Adrenal gland (tissue), 12 donors: Measurements from ENCODE around the gene LAMA2. TPM values are rescaled to one million over a fixed set of nuclear protein-coding genes. Genes with fewer than 3 reads are reported as not detected.

Source experiments
- DNase-seq, 7 donors: peaks; one replicate each; pipeline ENCODE4 v3.0.0-alpha.2; 2019 to 2020
- H3K27ac ChIP-seq, 5 donors: fragments of 200-600 bp; sonication (generic) in 4 of 5; 1 replicate in 3 of 5; 2 replicates in 2 of 5; pipeline versions ENCODE4 v1.5.1 to v1.8.0; 2016 to 2020; ENCODE audit warnings: mild to moderate bottlenecking in 1 of 5
- H3K27me3 ChIP-seq: fragments of 200-600 bp; 2 replicates; pipeline ENCODE4 v1.8.0; 2021
- H3K36me3 ChIP-seq, 2 donors: fragments of 200-600 bp; replicated peaks in 1 of 2; 1 replicate in 1 of 2; 2 replicates in 1 of 2; pipeline versions ENCODE4 v1.5.1 to v1.8.0; 2018 to 2022
- H3K4me1 ChIP-seq, 2 donors: fragments of 200-600 bp; replicated peaks in 1 of 2; 1 replicate in 1 of 2; 2 replicates in 1 of 2; pipeline versions ENCODE4 v1.5.1 to v1.8.0; 2018 to 2021
- H3K4me3 ChIP-seq, 4 donors: fragments of 200-600 bp; sonication (generic) in 3 of 4; one replicate each; pipeline ENCODE4 v1.5.1; 2016 to 2018
- H3K9me3 ChIP-seq, 3 donors: fragments of 200-600 bp; sonication (generic) in 1 of 3; replicated peaks in 1 of 3; 1 replicate in 2 of 3; 2 replicates in 1 of 3; pipeline versions ENCODE4 v1.5.1 to v1.8.0; 2016 to 2021
- POLR2A ChIP-seq, 2 donors: fragments of 450-650 bp; IDR thresholded peaks; one replicate each; pipeline ENCODE4 v1.6.1; 2017; ENCODE audit warnings: antibody characterized with exemption in 2 of 2, mild to moderate bottlenecking in 2 of 2, moderate library complexity in 1 of 2
- WGBS, 4 donors: extraction: QIAGEN DNeasy Blood & Tissue Kit in 2 of 4; methylation state at CpG; one replicate each; pipeline versions ENCODE4 v1.1.5 to v1.1.7; 2013 to 2017; 5-methylcytosine and 5-hydroxymethylcytosine counted together
- intact Hi-C, 2 donors: fragments of 100-400 bp; cut with DNase I; formaldehyde crosslinking; loops; one replicate each; pipeline versions ENCODE4 v1.14.1 to v1.15.0; 2022 to 2023
- polyA plus RNA-seq, 3 donors: library from polyadenylated mRNA; stranded (reverse); fragments of 200-250 nt in 2 of 3; fragments of 350-450 nt in 1 of 3; fragmentation: Illumina TruSeq in 1 of 3; extraction: RNeasy Lipid Tissue Mini Kit (QIAGEN cat#74804) in 1 of 3; gene quantifications; one replicate each; pipeline ENCODE4 v1.2.3, GENCODE V29; 2013 to 2014
- total RNA-seq, 9 donors: library from RNA; depleted of rRNA in 4 of 9; stranded (reverse); fragments of >200 nt in 4 of 9; fragments of 120-200 nt in 1 of 9; fragmentation: NEBNext Ultra II Directional in 1 of 9; extraction: Animal tissue kit (Norgen Biotek cat#: 25700) in 1 of 9; gene quantifications; one replicate each; pipeline versions ENCODE4 v1.1.0 to v1.2.4, GENCODE V29; 2013 to 2023
- TF ChIP-seq, protein P1 (sequence below), 6 experiments: fragments of 450-650 bp in 4 of 6; fragments of 200-600 bp in 2 of 6; sonication (generic) in 1 of 6; IDR thresholded peaks; 1 replicate in 5 of 6; 2 replicates in 1 of 6; pipeline versions ENCODE4 v1.5.1 to v1.8.0; 2016 to 2021; ENCODE audit warnings: antibody characterized with exemption in 6 of 6, mild to moderate bottlenecking in 2 of 6, moderate library complexity in 1 of 6
- donor health status: healthy with polysubstance abuse.
- donor health status: Bipolar disorder and iron deficiency.
- donor health status: DM: yes; HTN: yes; CAD: no.
- donor health status: DM: no; HTN: no; CAD: no.
- donor health status: DM: no; HTN: no; CAD: no.
- donor health status: DM: yes; HTN: yes; CAD: no.

Gene LAMA2
- total and polyA plus RNA-seq, 12 donors, result 5.8 to 105 (median 38.9) TPM

DNA sequence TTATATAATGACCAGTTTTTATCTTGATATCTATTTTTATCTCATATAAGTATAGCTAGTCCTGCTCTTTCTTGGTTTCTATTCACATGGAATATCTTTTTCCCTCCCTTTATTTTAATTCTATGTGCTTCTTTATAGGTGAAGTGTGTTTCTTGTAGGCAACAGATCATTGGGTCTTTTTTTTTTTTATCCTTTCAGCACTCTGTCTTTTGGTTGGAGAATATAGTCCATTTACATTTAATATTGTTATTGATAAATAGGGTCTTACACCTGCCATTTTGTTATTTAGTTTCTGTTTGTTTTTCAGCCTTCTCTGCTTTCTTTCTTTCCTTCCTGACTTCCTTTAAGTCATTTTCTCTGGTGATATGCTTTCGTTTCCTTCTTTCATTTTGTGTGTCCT lies 22.2 kb upstream of the LAMA2 start:
- 60 to 85% (median 74%) methylated on average over 1 of the region's 1 CpG for WGBS, 4 donors
- intact Hi-C loops, result no loop called here
- TF ChIP-seq, protein P1, sequence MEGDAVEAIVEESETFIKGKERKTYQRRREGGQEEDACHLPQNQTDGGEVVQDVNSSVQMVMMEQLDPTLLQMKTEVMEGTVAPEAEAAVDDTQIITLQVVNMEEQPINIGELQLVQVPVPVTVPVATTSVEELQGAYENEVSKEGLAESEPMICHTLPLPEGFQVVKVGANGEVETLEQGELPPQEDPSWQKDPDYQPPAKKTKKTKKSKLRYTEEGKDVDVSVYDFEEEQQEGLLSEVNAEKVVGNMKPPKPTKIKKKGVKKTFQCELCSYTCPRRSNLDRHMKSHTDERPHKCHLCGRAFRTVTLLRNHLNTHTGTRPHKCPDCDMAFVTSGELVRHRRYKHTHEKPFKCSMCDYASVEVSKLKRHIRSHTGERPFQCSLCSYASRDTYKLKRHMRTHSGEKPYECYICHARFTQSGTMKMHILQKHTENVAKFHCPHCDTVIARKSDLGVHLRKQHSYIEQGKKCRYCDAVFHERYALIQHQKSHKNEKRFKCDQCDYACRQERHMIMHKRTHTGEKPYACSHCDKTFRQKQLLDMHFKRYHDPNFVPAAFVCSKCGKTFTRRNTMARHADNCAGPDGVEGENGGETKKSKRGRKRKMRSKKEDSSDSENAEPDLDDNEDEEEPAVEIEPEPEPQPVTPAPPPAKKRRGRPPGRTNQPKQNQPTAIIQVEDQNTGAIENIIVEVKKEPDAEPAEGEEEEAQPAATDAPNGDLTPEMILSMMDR (IDR thresholded peaks at IDR 0.05), result no peak
- TF ChIP-seq POLR2A (IDR thresholded peaks at IDR 0.05), result no peak
- Histone ChIP-seq H3K4me1 (no peaks in the 10 kb centered on the region), H3K27ac (no peak overlapping the region), H3K9me3 (no peaks in the 10 kb centered on the region), H3K4me3 (no peak overlapping the region), H3K27me3 (no peaks in the 10 kb centered on the region), H3K36me3 (no peaks in the 10 kb centered on the region)
- DNase-seq, result no peak

DNA sequence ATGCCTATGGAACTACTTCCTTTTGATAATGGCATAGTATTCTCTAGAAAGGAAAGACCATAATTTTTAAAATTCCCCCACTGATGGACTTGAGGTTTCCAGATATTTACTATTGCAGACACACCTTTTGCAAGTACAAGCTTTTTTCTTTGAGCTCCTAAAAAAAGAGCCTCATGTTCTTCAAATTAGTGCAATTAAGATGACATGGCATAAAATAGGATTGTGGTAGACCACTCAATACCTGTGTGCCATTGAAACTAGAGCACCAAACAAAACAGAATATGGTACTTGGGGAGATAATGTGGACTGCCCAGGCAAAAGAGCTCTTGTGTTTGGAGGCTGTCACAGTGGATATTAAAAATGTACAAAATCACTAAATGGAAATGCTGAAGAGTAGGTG lies 19.0 kb upstream of the LAMA2 start:
- Histone ChIP-seq H3K36me3 (no peaks in the 10 kb centered on the region), H3K9me3 (no peaks in the 10 kb centered on the region), H3K4me3 (no peak overlapping the region), H3K27me3 (no peaks in the 10 kb centered on the region), H3K27ac (no peak overlapping the region), H3K4me1 (no peaks in the 10 kb centered on the region)
- DNase-seq, result no peak
- TF ChIP-seq POLR2A (IDR thresholded peaks at IDR 0.05), result no peak
- TF ChIP-seq, protein P1 (IDR thresholded peaks at IDR 0.05), result no peak
- intact Hi-C loops, result no loop called here

DNA sequence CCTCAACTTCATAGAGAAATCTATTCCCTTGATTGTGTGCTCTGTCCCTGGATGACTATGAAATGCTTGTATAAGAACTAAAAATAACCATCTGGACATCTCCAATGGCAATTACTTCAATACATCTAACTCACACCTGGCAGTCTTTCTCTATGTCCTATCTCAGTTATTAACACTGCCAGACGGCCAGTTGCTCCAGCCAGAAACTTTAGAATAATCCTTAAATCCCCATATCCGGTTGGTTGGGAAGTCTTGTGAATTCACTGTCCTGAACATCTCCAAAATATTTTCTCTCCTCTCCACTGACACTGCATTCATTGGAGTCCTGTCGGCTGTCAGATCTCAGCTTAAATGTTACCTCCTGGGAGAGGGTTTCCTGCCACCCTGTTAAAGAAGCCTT lies 12.2 kb upstream of the LAMA2 start:
- H3K4me3 ChIP-seq, result no peak overlapping the region
- intact Hi-C loops, result no loop called here
- TF ChIP-seq, protein P1 (IDR thresholded peaks at IDR 0.05), result no peak
- no peak for TF ChIP-seq POLR2A (IDR thresholded peaks at IDR 0.05)
- H3K9me3 ChIP-seq, result no peaks in the 10 kb centered on the region
- H3K27me3 ChIP-seq, result no peaks in the 10 kb centered on the region
- H3K27ac ChIP-seq, result no peak overlapping the region
- 69 to 84% (median 80%) methylated on average over 3 of the region's 3 CpGs for WGBS, 4 donors
- H3K36me3 ChIP-seq, result no peaks in the 10 kb centered on the region
- H3K4me1 ChIP-seq, result no peaks in the 10 kb centered on the region
- DNase-seq, result no peak

DNA sequence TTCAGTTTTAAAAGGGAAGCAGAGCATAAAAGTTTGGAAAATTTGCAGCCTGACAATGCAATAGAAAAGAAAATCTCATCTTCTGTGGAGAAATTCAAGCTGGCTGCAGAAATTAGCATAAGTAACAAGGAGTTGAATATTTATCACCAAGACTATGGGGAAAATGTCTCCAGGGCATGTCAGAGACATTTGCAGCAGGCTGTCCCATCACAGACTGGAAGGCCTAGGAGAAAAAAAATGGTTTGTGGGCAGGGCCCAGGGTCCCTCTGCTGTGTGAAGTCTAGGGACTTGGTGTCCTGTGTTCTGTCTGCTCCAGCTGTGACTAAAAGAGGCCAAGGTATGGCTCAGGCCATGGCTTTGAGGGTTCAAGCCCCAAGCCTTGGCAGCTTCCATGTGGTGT lies 8.1 kb upstream of the LAMA2 start:
- Histone ChIP-seq H3K27me3 (no peaks in the 10 kb centered on the region), H3K4me1 (no peaks in the 10 kb centered on the region), H3K4me3 (no peak overlapping the region), H3K27ac (no peak overlapping the region), H3K36me3 (no peaks in the 10 kb centered on the region), H3K9me3 (no peaks in the 10 kb centered on the region)
- DNase-seq, result no peak
- intact Hi-C loops, result no loop called here
- TF ChIP-seq, protein P1 (IDR thresholded peaks at IDR 0.05), result no peak
- TF ChIP-seq POLR2A (IDR thresholded peaks at IDR 0.05), result no peak
